H1 (cell line): ENCODE data around the gene SLC15A3. TPM values are rescaled to one million over a fixed set of nuclear protein-coding genes. Genes with fewer than 3 reads are reported as not detected.

ENCODE experiments used
- CTCF ChIA-PET: fragments of 300-600 bp; sonication (Branson Sonifier 250); formaldehyde crosslinking; loops from one replicate; lab custom pipeline; 2021; ENCODE audit not compliant: partially characterized antibody; lab: Charles Lee
- POLR2A ChIA-PET: fragments of 300-600 bp; sonication (Branson Sonifier 250); formaldehyde crosslinking; loops from one replicate; lab custom pipeline; 2021; ENCODE audit warnings: inconsistent platforms; ENCODE audit not compliant: partially characterized antibody; lab: Charles Lee
- DNase-seq, 2 experiments: peaks; one replicate each; pipeline versions ENCODE4 v3.0.0 to v3.0.0-alpha.2; 2010 to 2022; ENCODE audit warnings: low spot score in 2 of 2, low read depth in 1 of 2, mixed read lengths in 1 of 2
- FAIRE-seq: peaks from 2 replicates; lab custom pipeline; 2011; peaks lifted over from hg19 to GRCh38; lab: Jason Lieb, UNC
- H2AFZ ChIP-seq: 2 replicates; pipeline ENCODE4 v1.8.1; 2012; ENCODE audit warnings: low read length, inconsistent platforms
- H2AK5ac ChIP-seq: 2 replicates; pipeline ENCODE4 v1.6.1; 2013; ENCODE audit warnings: low read depth, low read length
- H2BK120ac ChIP-seq: replicated peaks from 2 replicates; pipeline ENCODE3; 2013; ENCODE audit warnings: low read depth, low read length, inconsistent platforms
- H2BK12ac ChIP-seq: 2 replicates; pipeline ENCODE4 v1.6.1; 2013; ENCODE audit warnings: low read depth, low read length
- H2BK15ac ChIP-seq: 2 replicates; pipeline ENCODE4 v1.6.1; 2013; ENCODE audit warnings: low read length
- H2BK20ac ChIP-seq: 2 replicates; pipeline ENCODE4 v1.6.1; 2013; ENCODE audit warnings: low read length
- H2BK5ac ChIP-seq: 2 replicates; pipeline ENCODE4 v1.6.1; 2013; ENCODE audit warnings: low read depth, low read length
- H3K14ac ChIP-seq: 2 replicates; pipeline ENCODE4 v1.6.1; 2013; ENCODE audit warnings: inconsistent platforms; ENCODE audit not compliant: insufficient read length
- H3K18ac ChIP-seq: 2 replicates; pipeline ENCODE4 v1.6.1; 2013; ENCODE audit warnings: low read length; ENCODE audit errors: extremely low read depth
- H3K23ac ChIP-seq: 2 replicates; pipeline ENCODE4 v1.6.1; 2013; ENCODE audit warnings: inconsistent platforms; ENCODE audit not compliant: insufficient read length
- H3K23me2 ChIP-seq: 2 replicates; pipeline ENCODE4 v1.6.1; 2013; ENCODE audit warnings: low read depth, low read length
- H3K27ac ChIP-seq: 2 replicates; pipeline ENCODE4 v1.6.1; 2011; ENCODE audit warnings: low read depth, low read length, inconsistent platforms
- H3K27me3 ChIP-seq, 4 experiments: replicated peaks in 1 of 4; 1 replicate in 1 of 4; 2 replicates in 3 of 4; pipeline versions ENCODE4 v1.6.1 to v1.8.1; 2011 to 2013; ENCODE audit warnings: low read length in 3 of 4, mild to moderate bottlenecking in 3 of 4, inconsistent platforms in 2 of 4, mixed read lengths in 2 of 4, moderate library complexity in 1 of 4; ENCODE audit not compliant: control insufficient read depth in 3 of 4, insufficient read depth in 3 of 4; ENCODE audit errors: extremely low read depth in 1 of 4
- H3K36me3 ChIP-seq, 4 experiments: 2 replicates each; pipeline versions ENCODE4 v1.6.1 to v1.8.1; 2011 to 2013; ENCODE audit warnings: mild to moderate bottlenecking in 4 of 4, low read length in 3 of 4, moderate library complexity in 2 of 4, control low read depth in 1 of 4, inconsistent platforms in 1 of 4; ENCODE audit not compliant: insufficient read depth in 4 of 4, control insufficient read depth in 2 of 4
- H3K4ac ChIP-seq: replicated peaks from 2 replicates; pipeline ENCODE3; 2013; ENCODE audit warnings: low read length, low read depth, mixed read lengths, inconsistent platforms; ENCODE audit not compliant: insufficient read length
- H3K4me1 ChIP-seq, 4 experiments: replicated peaks in 1 of 4; 1 replicate in 1 of 4; 2 replicates in 3 of 4; pipeline versions ENCODE4 v1.6.1 to v1.8.1; 2011 to 2013; ENCODE audit warnings: low read length in 3 of 4, inconsistent platforms in 2 of 4, mixed read lengths in 1 of 4; ENCODE audit not compliant: insufficient read depth in 4 of 4, control insufficient read depth in 3 of 4
- H3K4me2 ChIP-seq, 2 experiments: 2 replicates each; pipeline versions ENCODE4 v1.6.1 to v1.8.1; 2011 to 2013; ENCODE audit warnings: low read depth in 2 of 2, low read length in 2 of 2, control low read depth in 1 of 2, inconsistent platforms in 1 of 2, mild to moderate bottlenecking in 1 of 2; ENCODE audit not compliant: insufficient read depth in 1 of 2
- H3K4me3 ChIP-seq, 4 experiments: fragments of 200-600, 300-600 bp in 1 of 4; sonication (generic), shearing (Covaris generic), sonication (Bioruptor Twin) in 1 of 4; 2 replicates each; pipeline versions ENCODE4 v1.5.1 to v1.8.1; 2011 to 2016; ENCODE audit warnings: low read length in 4 of 4, low read depth in 3 of 4, control low read depth in 2 of 4, inconsistent platforms in 2 of 4, mild to moderate bottlenecking in 2 of 4, mixed read lengths in 1 of 4, moderate library complexity in 1 of 4; ENCODE audit not compliant: insufficient read depth in 2 of 4; ENCODE audit errors: extremely low read depth in 1 of 4
- H3K56ac ChIP-seq: replicated peaks from 2 replicates; pipeline ENCODE3; 2013; ENCODE audit warnings: low read depth, mild to moderate bottlenecking, mixed read lengths, low read length, inconsistent platforms; ENCODE audit not compliant: insufficient read length
- H3K79me1 ChIP-seq: 2 replicates; pipeline ENCODE4 v1.6.1; 2013; ENCODE audit warnings: low read depth, low read length, control low read depth
- H3K79me2 ChIP-seq, 2 experiments: 2 replicates each; pipeline versions ENCODE4 v1.6.1 to v1.8.1; 2012 to 2013; ENCODE audit warnings: low read length in 2 of 2, mild to moderate bottlenecking in 2 of 2, inconsistent platforms in 1 of 2; ENCODE audit not compliant: insufficient read depth in 2 of 2, control insufficient read depth in 1 of 2
- H3K9ac ChIP-seq, 4 experiments: replicated peaks in 1 of 4; 1 replicate in 1 of 4; 2 replicates in 3 of 4; pipeline versions ENCODE4 v1.6.1 to v1.8.1; 2011 to 2013; ENCODE audit warnings: low read depth in 3 of 4, low read length in 3 of 4, control low read depth in 2 of 4, mild to moderate bottlenecking in 2 of 4, moderate library complexity in 2 of 4, inconsistent platforms in 1 of 4; ENCODE audit errors: extremely low read depth in 1 of 4
- H3K9me3 ChIP-seq, 2 experiments: 2 replicates each; pipeline versions ENCODE4 v1.6.1 to v1.8.1; 2012 to 2013; ENCODE audit warnings: mild to moderate bottlenecking in 2 of 2, moderate library complexity in 2 of 2, control low read depth in 1 of 2, inconsistent platforms in 1 of 2, low read depth in 1 of 2, low read length in 1 of 2, mixed read lengths in 1 of 2; ENCODE audit not compliant: insufficient read depth in 2 of 2
- H4K20me1 ChIP-seq, 2 experiments: replicated peaks in 1 of 2; 2 replicates each; pipeline versions ENCODE3 to v1.8.1; 2011 to 2013; ENCODE audit warnings: inconsistent platforms in 2 of 2, low read length in 2 of 2, mild to moderate bottlenecking in 1 of 2; ENCODE audit not compliant: insufficient read depth in 2 of 2, control insufficient read depth in 1 of 2
- H4K5ac ChIP-seq: 2 replicates; pipeline ENCODE4 v1.6.1; 2013; ENCODE audit warnings: low read length, low read depth, mixed read lengths, inconsistent platforms; ENCODE audit not compliant: insufficient read length
- H4K8ac ChIP-seq: 2 replicates; pipeline ENCODE4 v1.8.0; 2013; ENCODE audit warnings: mild to moderate bottlenecking, moderate library complexity, low read length, inconsistent platforms; ENCODE audit not compliant: insufficient read depth; ENCODE audit errors: extremely low read depth
- H4K91ac ChIP-seq: replicated peaks from 2 replicates; pipeline ENCODE3; 2013; ENCODE audit warnings: low read length, mixed read lengths, inconsistent platforms; ENCODE audit not compliant: insufficient read length
- CBX5 ChIP-seq: fragments of 300-800, 300-1000 bp; sonication (generic); IDR thresholded peaks from 2 replicates; pipeline ENCODE4 v1.7.1; 2016; ENCODE audit warnings: antibody characterized with exemption, low read length, low read depth
- WGBS, 2 experiments: shearing (Covaris generic) in 1 of 2; methylation state at CpG; one replicate each; pipeline versions ENCODE4 v1.1.6 to v1.1.7; 2013 to 2015; ENCODE audit warnings: low lambda C conversion rate in 2 of 2, mixed read lengths in 2 of 2, inconsistent platforms in 1 of 2, low coverage in 1 of 2, missing lambda C conversion rate in 1 of 2; ENCODE audit not compliant: insufficient replicate concordance in 2 of 2, insufficient coverage in 1 of 2, insufficient read length in 1 of 2; ENCODE audit errors: extremely low coverage in 1 of 2, missing lambda C conversion rate in 1 of 2; 5-methylcytosine and 5-hydroxymethylcytosine counted together
- polyA plus RNA-seq, 7 experiments: library from polyadenylated mRNA; depleted of rRNA in 3 of 7; stranded (reverse) in 5 of 7; unstranded in 2 of 7; fragments of >200 nt in 5 of 7; fragments of 200-250 nt in 2 of 7; gene quantifications; 1 replicate in 5 of 7; 2 replicates in 1 of 7; 4 replicates in 1 of 7; pipeline versions ENCODE4 v1.2.1 to v1.2.3, GENCODE V29; 2011 to 2013; ENCODE audit warnings: missing spikeins in 2 of 7, mixed read lengths in 2 of 7
- total RNA-seq: library from RNA; stranded (reverse); fragmentation: NEBNext Ultra II Directional; extraction: Animal tissue kit (Norgen Biotek cat#: 25700); gene quantifications from 2 replicates; pipeline ENCODE4 v1.2.1, GENCODE V29; 2021

The SLC15A3 gene
- total and polyA plus RNA-seq, 2 of the 8 experiments (the other 6 are each of a cell fraction or from before 2014, with no cell fraction given): 25.8 to 31.0 TPM

DNA sequence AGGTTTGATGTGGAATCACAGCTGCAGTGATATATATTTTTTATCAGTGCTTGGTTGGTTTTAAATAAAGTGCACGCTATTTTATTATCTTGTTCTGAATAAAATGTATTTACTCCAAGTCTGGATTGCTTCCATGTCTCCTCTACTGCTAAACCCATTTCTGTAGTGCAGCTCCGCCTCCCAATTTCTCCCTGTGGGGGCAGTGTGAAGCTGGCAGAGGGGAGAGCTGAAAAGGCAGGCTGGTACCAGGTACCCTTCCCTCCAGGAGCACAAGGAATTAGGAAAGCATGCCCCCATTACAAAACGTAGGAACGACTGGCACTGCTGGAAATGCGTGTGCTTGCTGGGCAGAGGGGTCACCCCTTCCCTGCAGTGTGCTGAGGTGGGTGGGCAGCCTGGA, 28.6 kb downstream of the SLC15A3 start:
- Histone ChIP-seq H3K27me3 (peaks cover 0 to 3% (median 0%) of the 10 kb centered on the region in 4 experiments; a peak in 1 of 7 replicates), H3K27ac (no peak overlapping the region), H3K36me3 (peaks cover 5 to 18% (median 12%) of the 10 kb centered on the region in 4 experiments; a peak in 6 of 8 replicates), H3K4ac (no peak overlapping the region), H2AK5ac (peak overlapping the region; percentile 6; the same call in 1 of the 2 replicates), H4K5ac (no peak overlapping the region), H3K23ac (no peak overlapping the region), H3K4me2 (peak overlapping the region in 1 of 2 experiments; percentile 68; a peak in 1 of 4 replicates), H2BK5ac (no peak overlapping the region), H3K79me2 (peaks cover 0 to 5% of the 10 kb centered on the region in 2 experiments; a peak in 1 of 4 replicates), H2BK12ac (no peak overlapping the region), H4K91ac (no peak overlapping the region), H4K8ac (peak overlapping the region; percentile 57; the same call in 1 of the 2 replicates), H3K79me1 (peaks cover 11% of the 10 kb centered on the region), H3K4me1 (peaks cover 5 to 14% (median 5%) of the 10 kb centered on the region in 4 experiments; a peak in 6 of 7 replicates), H2BK120ac (no peak overlapping the region), H3K56ac (no peak overlapping the region), H3K23me2 (peaks cover 11% of the 10 kb centered on the region; the same call in 1 of the 2 replicates), H4K20me1 (peaks cover 9 to 16% of the 10 kb centered on the region in 2 experiments), H3K4me3 (no peak overlapping the region), H2AFZ (no peak overlapping the region), H2BK15ac (no peak overlapping the region), H3K9ac (no peak overlapping the region), H3K9me3 (no peaks in the 10 kb centered on the region), H3K18ac (no peak overlapping the region), H3K14ac (no peak overlapping the region), H2BK20ac (no peak overlapping the region)
- CTCF ChIA-PET: interaction anchor here (0.8 to 1.7 kb wide), 5 partner anchors 8 to 92 kb away, joined by 3 to 7 read pairs (median 4); no protein-coding TSS in a partner anchor
- WGBS, 2 experiments: 93% methylated on average over 5 of the region's 5 CpGs; no CpG with 5 or more reads in 1 of the 2 experiments
- FAIRE-seq (no peak), DNase-seq (no peak)
- POLR2A ChIA-PET: interaction anchor here (0.7 to 5.7 kb wide), 6 partner anchors 9 to 32 kb away, joined by 3 to 26 read pairs (median 4); partner anchors contain the start of gene TMEM109
- no peak for TF ChIP-seq CBX5
